IPS DF 6.9 (cell line): ENCODE results near the gene DERA.

ENCODE experiments used
- DNase-seq: peaks from one replicate; pipeline ENCODE4 v3.0.0-alpha.2; 2013; ENCODE audit warnings: low read depth, low spot score
- H3K27ac ChIP-seq: one replicate; pipeline ENCODE4 v1.5.1; 2013; ENCODE audit warnings: low read length, control low read depth
- H3K27me3 ChIP-seq: 2 replicates; pipeline ENCODE4 v1.6.1; 2013; ENCODE audit warnings: mild to moderate bottlenecking, low read length; ENCODE audit not compliant: control insufficient read depth, insufficient read depth
- H3K36me3 ChIP-seq: 2 replicates; pipeline ENCODE4 v1.6.1; 2013; ENCODE audit warnings: low read length; ENCODE audit not compliant: control insufficient read depth, insufficient read depth
- H3K4me1 ChIP-seq: 2 replicates; pipeline ENCODE4 v1.6.1; 2013; ENCODE audit warnings: low read length; ENCODE audit not compliant: control insufficient read depth, insufficient read depth
- H3K4me3 ChIP-seq: 2 replicates; pipeline ENCODE4 v1.5.1; 2013; ENCODE audit warnings: mild to moderate bottlenecking, low read length
- H3K9me3 ChIP-seq: 2 replicates; pipeline ENCODE4 v1.6.1; 2013; ENCODE audit warnings: low read length, inconsistent platforms; ENCODE audit not compliant: control insufficient read depth, insufficient read depth
- WGBS: extraction: QIAGEN DNeasy Blood & Tissue Kit; methylation state at CpG from one replicate; pipeline ENCODE4 v1.1.7; 2013; ENCODE audit warnings: mixed read lengths, missing lambda C conversion rate; ENCODE audit not compliant: insufficient read length, insufficient coverage; 5-methylcytosine and 5-hydroxymethylcytosine counted together

DERA gene

GRCh38 chr12:16020031-16020430 is 108.9 kb downstream of the DERA start:
- H3K36me3 ChIP-seq: no peaks in the 10 kb centered on the region
- no CpG with 5 or more reads among the region's 2 CpGs for WGBS
- no peaks in the 10 kb centered on the region for H3K4me1 ChIP-seq
- H3K4me3 ChIP-seq: no peak overlapping the region
- H3K9me3 ChIP-seq: no peaks in the 10 kb centered on the region; the same call in 1 of the 2 replicates
- H3K27me3 ChIP-seq: no peaks in the 10 kb centered on the region
- no peak for DNase-seq
- no peak overlapping the region for H3K27ac ChIP-seq

- Histone ChIP-seq H3K9me3 (no peaks in the 10 kb centered on the region; the same call in 1 of the 2 replicates), H3K27me3 (no peaks in the 10 kb centered on the region), H3K27ac (no peak overlapping the region), H3K4me3 (no peak overlapping the region), H3K36me3 (no peaks in the 10 kb centered on the region), H3K4me1 (no peaks in the 10 kb centered on the region)
- no CpG with 5 or more reads among the region's 1 CpG for WGBS
- DNase-seq: no peak
These were observed 109.9 kb downstream of the DERA start for GRCh38 chr12:16021026-16021425.

DNA sequence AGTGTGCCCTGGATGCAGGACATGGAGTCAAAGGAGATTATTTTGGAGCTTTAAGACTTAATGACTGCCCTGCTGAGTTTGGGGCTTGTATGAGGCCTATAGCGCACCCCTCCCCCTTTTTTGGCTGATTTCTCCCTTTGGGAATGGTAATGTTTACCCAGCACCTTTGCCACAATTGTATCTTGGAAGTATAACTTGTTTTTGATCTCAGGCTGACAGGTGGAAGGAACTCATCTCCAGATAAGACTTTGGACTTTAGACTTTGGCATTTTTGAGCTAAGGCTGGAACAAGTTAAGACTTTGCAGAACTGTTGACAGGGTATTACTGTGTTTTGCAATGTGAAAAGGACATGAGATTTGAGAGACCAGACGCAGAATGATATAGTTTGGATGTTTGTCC is 110.5 kb downstream of the DERA start:
- no CpG with 5 or more reads among the region's 2 CpGs for WGBS
- DNase-seq: no peak

DNA sequence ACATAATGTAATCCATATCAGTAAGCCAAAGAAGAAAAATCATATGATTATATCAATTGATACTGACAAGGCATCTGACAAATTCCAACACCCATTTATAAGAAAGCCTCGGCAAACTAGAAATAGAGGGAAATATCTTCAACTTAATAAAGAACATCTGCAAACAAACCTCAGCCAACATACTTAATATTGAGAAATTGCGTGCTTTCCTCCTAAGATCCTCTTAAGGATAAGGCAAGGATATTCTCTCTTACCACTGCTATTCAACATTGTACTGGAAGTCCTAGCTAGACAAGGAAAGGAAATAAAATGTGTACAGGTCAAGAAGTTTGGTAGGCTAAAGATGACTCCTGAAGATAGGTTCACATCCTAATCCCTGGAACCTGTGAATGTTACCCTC is 115.9 kb downstream of the DERA start:
- no peaks in the 10 kb centered on the region for H3K36me3 ChIP-seq
- no CpG with 5 or more reads among the region's 2 CpGs for WGBS
- H3K27me3 ChIP-seq: no peaks in the 10 kb centered on the region
- no peaks in the 10 kb centered on the region for H3K4me1 ChIP-seq
- H3K9me3 ChIP-seq: no peaks in the 10 kb centered on the region
- no peak for DNase-seq
- H3K4me3 ChIP-seq: no peak overlapping the region
- no peak overlapping the region for H3K27ac ChIP-seq

More for the DNA sequence above, 110.5 kb downstream of the DERA start:
- Histone ChIP-seq H3K4me1 (no peaks in the 10 kb centered on the region), H3K4me3 (no peak overlapping the region), H3K9me3 (no peaks in the 10 kb centered on the region; the same call in 1 of the 2 replicates), H3K27ac (no peak overlapping the region), H3K27me3 (no peaks in the 10 kb centered on the region), H3K36me3 (no peaks in the 10 kb centered on the region)

DNA sequence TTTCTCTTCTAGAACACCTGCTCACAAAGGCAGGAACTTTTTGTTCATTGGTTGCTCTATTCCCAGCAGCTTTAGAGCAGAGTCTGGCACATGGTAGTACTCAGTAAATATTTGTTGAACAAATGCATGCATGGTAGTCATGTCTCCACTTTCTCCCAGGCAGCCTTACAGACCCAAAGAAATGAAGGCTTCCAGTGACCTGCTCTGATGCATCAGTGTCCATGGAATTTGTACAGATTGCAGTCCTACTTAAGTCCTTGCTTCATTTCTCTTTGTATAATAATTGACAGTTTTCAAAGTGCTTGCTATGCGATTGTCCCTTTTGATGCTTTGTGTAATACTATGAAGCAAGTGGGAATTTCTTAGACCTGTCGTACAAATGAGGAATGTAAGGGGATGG is 119.6 kb downstream of the DERA start:
- no CpG with 5 or more reads among the region's 2 CpGs for WGBS
- Histone ChIP-seq H3K36me3 (no peaks in the 10 kb centered on the region), H3K9me3 (no peaks in the 10 kb centered on the region), H3K27ac (no peak overlapping the region), H3K27me3 (no peaks in the 10 kb centered on the region), H3K4me3 (no peak overlapping the region), H3K4me1 (no peaks in the 10 kb centered on the region)
- no peak for DNase-seq

DNA sequence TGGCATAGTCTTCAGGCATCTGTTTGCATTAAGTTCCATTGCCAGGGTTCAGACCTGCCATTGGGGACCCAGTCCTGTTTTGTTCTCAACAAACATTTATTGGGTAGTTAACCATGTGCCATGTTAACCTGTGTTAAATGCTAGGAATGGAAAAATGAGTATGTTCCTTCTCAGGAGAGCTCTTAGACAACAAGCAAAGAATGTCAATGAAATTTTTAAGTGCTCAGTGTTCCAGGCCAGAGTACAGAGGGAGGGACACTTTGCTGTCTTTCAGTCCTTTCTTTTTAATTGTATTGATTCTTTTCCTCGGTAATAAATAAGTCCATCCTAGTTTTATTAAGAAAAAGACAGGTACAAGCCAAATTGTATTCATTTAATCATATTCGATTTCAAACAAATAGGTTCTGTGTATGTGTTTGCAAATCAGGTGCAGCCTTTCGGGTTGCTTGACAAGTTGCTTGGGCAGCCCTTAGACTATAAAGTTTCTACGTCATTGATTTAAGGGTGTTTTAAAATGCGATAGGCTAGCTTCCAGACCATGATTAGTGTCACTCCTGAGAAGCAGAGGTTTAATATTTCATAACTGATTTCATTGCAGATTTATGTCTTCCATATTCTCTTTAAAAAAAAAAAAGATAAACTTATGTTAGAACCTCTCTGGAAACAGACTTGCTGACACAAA is 123.1 kb downstream of the DERA start:
- H3K4me1 ChIP-seq: no peaks in the 10 kb centered on the region
- H3K4me3 ChIP-seq: no peak overlapping the region
- H3K9me3 ChIP-seq: no peaks in the 10 kb centered on the region
- H3K27me3 ChIP-seq: no peaks in the 10 kb centered on the region
- no peak for DNase-seq
- no peaks in the 10 kb centered on the region for H3K36me3 ChIP-seq
- WGBS: no CpG with 5 or more reads among the region's 5 CpGs
- H3K27ac ChIP-seq: no peak overlapping the region

DNA sequence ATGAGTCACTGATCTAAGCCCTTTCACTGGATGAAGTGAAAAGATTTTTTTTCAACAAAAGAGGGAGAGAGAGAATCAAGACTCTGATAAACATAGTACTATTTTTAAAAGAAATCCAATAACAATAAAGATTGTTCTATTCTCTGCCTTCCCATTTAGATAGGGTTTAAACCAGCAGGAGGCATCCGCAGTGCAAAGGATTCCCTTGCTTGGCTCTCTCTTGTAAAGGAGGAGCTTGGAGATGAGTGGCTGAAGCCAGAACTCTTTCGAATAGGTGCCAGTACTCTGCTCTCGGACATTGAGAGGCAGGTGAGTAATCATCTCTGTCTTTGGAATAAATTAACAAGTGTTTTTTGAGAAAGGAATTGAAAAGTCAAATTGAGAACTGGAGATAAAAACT is 124.9 kb downstream of the DERA start:
- Histone ChIP-seq H3K9me3 (no peaks in the 10 kb centered on the region), H3K4me1 (no peaks in the 10 kb centered on the region), H3K27ac (no peak overlapping the region), H3K4me3 (no peak overlapping the region), H3K27me3 (no peaks in the 10 kb centered on the region), H3K36me3 (no peaks in the 10 kb centered on the region)
- no CpG with 5 or more reads among the region's 3 CpGs for WGBS
- DNase-seq: no peak

DNA sequence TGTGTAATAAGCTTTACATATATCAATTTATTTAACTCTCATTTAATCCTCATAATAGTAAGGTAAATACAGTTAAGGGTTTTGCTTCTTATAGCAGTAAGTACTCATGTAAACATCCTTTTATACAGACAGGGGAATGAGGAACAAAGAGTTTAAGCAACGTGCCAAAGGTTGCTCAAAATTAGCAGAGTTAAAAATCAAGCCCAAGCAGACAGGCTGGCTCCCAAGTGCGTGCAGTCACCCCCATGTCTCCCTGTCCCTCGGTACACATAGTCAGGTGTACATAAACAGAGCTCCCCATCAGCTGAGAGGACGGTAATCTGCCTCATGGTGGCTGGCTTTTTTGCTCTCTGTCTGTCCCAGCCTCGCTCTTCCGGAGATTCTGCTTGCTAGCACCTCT is 126.4 kb downstream of the DERA start:
- H3K4me1 ChIP-seq: no peaks in the 10 kb centered on the region
- H3K27me3 ChIP-seq: no peaks in the 10 kb centered on the region
- DNase-seq: no peak
- WGBS: no CpG with 5 or more reads among the region's 6 CpGs
- no peak overlapping the region for H3K27ac ChIP-seq
- H3K36me3 ChIP-seq: no peaks in the 10 kb centered on the region
- no peaks in the 10 kb centered on the region for H3K9me3 ChIP-seq
- H3K4me3 ChIP-seq: no peak overlapping the region

DNA sequence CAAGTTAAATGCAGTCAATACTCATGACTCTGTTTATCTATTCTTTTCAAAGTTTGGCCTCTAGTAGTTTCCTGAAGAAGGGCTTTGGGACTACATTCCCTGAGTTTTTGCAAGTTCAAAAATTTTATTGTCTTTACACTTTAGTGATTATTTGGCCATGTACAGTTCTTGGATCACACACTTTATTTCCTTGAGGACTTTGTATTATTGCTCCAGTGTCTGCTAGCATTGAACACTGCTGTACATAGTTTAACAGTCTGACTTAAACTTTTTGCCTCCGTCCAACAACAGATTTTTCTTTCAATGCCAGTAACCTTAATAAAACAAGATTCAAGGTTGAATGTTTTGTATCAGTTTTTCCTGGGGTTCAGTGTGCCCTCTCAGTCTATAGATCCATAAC is 132.3 kb downstream of the DERA start:
- no peaks in the 10 kb centered on the region for H3K4me1 ChIP-seq
- no peaks in the 10 kb centered on the region for H3K27me3 ChIP-seq
- DNase-seq: no peak
- no CpG with 5 or more reads among the region's 1 CpG for WGBS
- no peak overlapping the region for H3K4me3 ChIP-seq
- no peaks in the 10 kb centered on the region for H3K36me3 ChIP-seq
- no peaks in the 10 kb centered on the region for H3K9me3 ChIP-seq
- no peak overlapping the region for H3K27ac ChIP-seq

DNA sequence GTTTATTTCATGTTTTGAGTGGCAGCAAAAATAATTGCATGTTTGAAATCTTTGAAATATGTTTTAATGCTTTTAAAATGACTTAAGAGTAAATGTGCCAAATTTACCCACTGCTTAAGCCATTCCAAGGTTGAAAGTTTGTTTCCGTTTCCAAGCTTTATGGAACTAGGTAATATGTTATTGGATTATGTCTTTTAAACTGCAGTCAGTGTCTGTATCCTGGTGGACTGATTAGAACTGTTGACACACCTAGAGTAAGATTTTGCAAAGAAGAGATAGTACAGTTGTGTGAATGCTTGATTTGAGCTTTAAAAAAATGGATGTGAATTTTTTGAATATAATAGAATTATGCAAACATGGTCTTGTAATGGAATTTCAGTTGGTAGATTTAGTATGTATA is 135.1 kb downstream of the DERA start:
- H3K4me1 ChIP-seq: no peaks in the 10 kb centered on the region
- DNase-seq: no peak
- no peak overlapping the region for H3K4me3 ChIP-seq
- no peaks in the 10 kb centered on the region for H3K36me3 ChIP-seq
- WGBS: no CpG with 5 or more reads among the region's 1 CpG
- H3K27ac ChIP-seq: no peak overlapping the region
- H3K9me3 ChIP-seq: no peaks in the 10 kb centered on the region
- no peaks in the 10 kb centered on the region for H3K27me3 ChIP-seq

- Histone ChIP-seq H3K9me3 (no peaks in the 10 kb centered on the region), H3K4me1 (no peaks in the 10 kb centered on the region), H3K36me3 (no peaks in the 10 kb centered on the region), H3K27me3 (no peaks in the 10 kb centered on the region), H3K27ac (no peak overlapping the region), H3K4me3 (no peak overlapping the region)
- no CpG with 5 or more reads among the region's 2 CpGs for WGBS
- DNase-seq: no peak
These were observed 137.4 kb downstream of the DERA start for GRCh38 chr12:16048511-16048910.
